Measurements from ENCODE around the gene PCDH9.
A peak's percentile ranks its signal among the peaks of the same experiment; 100 is the strongest.

PCDH9 gene

DNA sequence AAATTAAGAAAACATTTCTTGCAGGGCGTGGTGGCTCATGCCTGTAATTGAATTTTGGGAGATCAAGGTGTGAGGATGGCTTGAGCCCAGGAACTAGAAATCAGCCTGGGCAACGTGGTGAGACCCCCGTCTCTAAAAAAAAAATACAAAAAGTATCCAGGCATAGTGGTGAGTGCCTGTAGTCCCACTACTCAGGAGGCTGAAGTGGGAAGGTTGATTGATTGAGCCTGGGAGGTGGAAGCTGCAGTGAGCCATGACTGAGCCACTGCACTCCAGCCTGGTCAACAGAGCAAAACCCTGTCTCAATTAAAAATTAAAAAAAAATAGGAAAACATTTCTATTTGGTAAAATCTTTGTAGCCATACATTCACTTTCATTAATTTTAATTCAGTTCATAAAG lies 526.5 kb downstream of the PCDH9 start:
- no peak for DNase-seq

- DNase-seq, result no peak
Observed at GRCh38 chr13:66700117-66700601, 530.0 kb downstream of the PCDH9 start.

GRCh38 chr13:66693656-66694055 lies 536.5 kb downstream of the PCDH9 start:
- DNase-seq, result no peak

- no peak for DNase-seq
Observed at GRCh38 chr13:66691149-66691548, 539.0 kb downstream of the PCDH9 start.

- DNase-seq, result peak; percentile 59
Observed at GRCh38 chr13:66689628-66690027, 540.5 kb downstream of the PCDH9 start.

DNA sequence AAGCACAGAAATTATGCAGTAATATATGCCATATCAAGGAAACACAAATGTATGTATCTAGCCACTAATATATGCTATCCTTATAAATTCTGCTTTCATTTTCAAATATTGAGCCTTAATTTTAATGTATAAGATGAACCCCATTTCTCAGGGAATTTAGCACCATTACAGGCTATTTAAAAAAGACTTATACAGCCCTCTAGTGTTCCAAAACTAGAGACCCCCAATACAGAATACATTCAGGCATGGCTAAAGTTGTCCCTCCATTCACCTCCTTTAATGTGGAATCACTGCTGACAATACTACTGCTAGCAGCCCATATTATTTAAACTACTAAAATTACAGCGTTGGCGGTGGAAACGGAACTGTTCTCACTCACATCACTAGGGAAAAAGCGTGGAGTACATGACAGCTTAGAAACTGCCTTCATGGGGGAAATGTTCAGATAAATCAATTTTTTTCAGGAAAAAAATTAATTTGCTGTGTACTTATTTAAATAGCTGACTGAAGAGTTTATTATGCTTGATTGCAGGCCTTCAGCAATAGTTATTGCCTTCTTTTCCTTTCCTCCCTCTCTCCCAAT lies 541.0 kb downstream of the PCDH9 start:
- DNase-seq, result peak; percentile 30

GRCh38 chr13:66681403-66681802 lies 548.7 kb downstream of the PCDH9 start:
- DNase-seq, result no peak

GRCh38 chr13:66680031-66680430 lies 550.1 kb downstream of the PCDH9 start:
- no peak for DNase-seq

DNA sequence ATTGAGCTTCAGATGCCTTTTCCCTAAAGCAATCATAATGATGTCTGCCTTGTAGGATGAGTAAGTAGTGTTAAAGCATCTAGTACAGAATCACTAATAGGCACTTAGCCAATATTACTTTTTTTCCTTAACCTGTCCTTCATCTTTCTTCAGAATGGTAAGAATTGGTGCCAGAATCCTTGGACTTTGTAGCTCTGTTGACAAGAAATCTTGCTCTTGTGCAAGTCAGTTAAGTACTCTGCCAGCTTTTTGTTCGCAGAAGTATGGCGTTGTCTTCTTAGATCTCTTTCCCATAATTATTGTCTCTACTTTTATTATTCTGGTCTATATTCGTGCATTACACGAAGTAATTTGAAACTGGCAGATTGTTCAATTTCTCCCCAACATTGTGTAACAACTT lies 554.5 kb downstream of the PCDH9 start:
- no peak for DNase-seq

GRCh38 chr13:66673401-66673800 lies 556.7 kb downstream of the PCDH9 start:
- no peak for DNase-seq

DNA sequence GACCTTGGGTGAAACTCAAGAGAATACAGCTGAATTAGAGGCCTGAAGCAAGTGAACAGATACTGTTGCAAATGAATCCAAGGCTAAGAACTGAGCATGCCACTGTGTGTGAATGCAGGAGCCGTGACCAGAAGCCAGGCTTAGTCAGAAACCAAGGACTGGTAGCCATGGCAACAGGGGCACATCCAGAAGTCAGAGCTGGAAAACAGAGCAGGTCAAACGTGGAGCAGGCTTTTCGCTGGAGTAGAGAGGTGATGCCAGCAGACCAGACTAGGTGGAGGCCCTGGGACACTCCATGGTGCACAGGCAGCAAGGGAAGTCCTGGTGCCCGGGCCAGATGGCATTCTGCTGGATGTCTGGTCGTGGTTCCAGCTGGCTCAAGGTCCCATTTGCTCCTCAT lies 564.1 kb downstream of the PCDH9 start:
- DNase-seq, result peak; percentile 66

- DNase-seq, result no peak
Observed at GRCh38 chr13:66663711-66664110, 566.4 kb downstream of the PCDH9 start.

GRCh38 chr13:66663206-66663605 lies 566.9 kb downstream of the PCDH9 start:
- no peak for DNase-seq

- no peak for DNase-seq
Observed at GRCh38 chr13:66661336-66661735, 568.8 kb downstream of the PCDH9 start.

- DNase-seq, result no peak
Observed at GRCh38 chr13:66660468-66660813, 569.7 kb downstream of the PCDH9 start.

GRCh38 chr13:66659701-66660467 lies 570.3 kb downstream of the PCDH9 start:
- no peak for DNase-seq

- DNase-seq, result no peak
Observed at GRCh38 chr13:66659286-66659685, 570.9 kb downstream of the PCDH9 start.

- DNase-seq, result peak; percentile 99
Observed at GRCh38 chr13:66657165-66657881, 572.8 kb downstream of the PCDH9 start.

GRCh38 chr13:66655847-66656454 lies 574.2 kb downstream of the PCDH9 start:
- no peak for DNase-seq

DNA sequence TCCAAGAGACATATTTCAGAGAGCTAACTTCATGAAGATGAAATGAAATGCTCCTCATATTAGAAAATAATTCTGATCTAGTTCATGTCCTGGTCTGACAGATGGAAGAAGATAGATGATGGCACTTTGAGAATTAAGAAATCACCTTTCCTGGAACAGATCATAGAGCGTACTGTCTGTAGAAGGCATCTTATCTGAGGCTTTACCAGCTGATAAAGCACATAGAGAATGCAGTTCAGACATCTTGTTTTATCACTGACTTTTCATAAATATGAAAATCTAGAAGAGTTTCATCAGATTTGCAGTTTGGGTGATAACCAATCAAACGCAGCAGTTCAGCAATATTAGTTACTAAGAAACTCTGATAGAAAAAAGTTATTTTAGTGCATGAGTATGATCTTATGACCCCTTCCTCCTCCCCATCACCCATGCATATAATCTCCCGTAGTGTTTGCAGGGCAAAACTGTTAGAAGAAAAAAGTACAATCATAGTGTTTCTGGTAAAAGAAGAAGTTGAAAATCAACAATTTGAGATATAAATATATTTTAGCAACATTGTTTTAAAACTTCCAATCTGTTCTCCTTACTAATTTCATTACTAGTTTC lies 585.2 kb downstream of the PCDH9 start:
- no peak for DNase-seq

GRCh38 chr13:66640231-66640630 lies 589.9 kb downstream of the PCDH9 start:
- no peak for DNase-seq

GRCh38 chr13:66639044-66639443 lies 591.1 kb downstream of the PCDH9 start:
- DNase-seq, result no peak

DNA sequence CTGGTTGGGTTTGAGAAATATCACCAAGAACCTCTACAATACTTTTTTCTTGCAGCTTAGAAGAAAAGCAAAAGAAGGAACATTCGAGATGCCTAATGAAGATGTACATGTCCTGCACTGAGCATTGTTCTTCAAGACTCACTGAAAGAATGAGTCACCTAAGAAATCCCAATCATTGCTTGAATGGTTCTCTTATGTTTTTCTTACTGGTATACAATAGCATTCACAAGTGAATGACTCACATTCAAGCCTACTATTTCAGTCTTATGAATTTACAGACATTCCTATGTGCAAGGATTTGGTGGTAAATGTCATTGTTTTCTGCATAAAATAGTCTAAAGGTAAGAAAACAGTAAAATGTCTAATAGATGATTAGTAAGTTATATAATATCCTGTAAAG lies 594.6 kb downstream of the PCDH9 start:
- no peak for DNase-seq
